Endothelial cell of umbilical vein (primary cell): ENCODE measurements around the gene NOD1. TPM values are rescaled to one million over a fixed set of nuclear protein-coding genes. Genes with fewer than 3 reads are reported as not detected.

Experiments
- BruUV-seq: library from RNA; stranded (reverse); fragments of 400-500 nt; replicated peaks from 2 replicates; lab custom pipeline; 2021; lab: Mats Ljungman, UMichigan
- CTCF ChIA-PET: fragments of 300-600, 350-600 bp; sonication (Branson Sonifier 250); formaldehyde crosslinking; loops from one replicate; lab custom pipeline; 2021; ENCODE audit warnings: antibody characterized with exemption, inconsistent platforms; lab: Charles Lee
- POLR2A ChIA-PET: fragments of 300-600, 350-600 bp; sonication (Branson Sonifier 250); formaldehyde crosslinking; loops from one replicate; lab custom pipeline; 2021; ENCODE audit warnings: antibody characterized with exemption, inconsistent platforms; lab: Charles Lee
- DNase-seq: peaks from one replicate; pipeline ENCODE4 v3.0.0-alpha.2; 2011; ENCODE audit warnings: low read depth, low spot score
- FAIRE-seq: peaks from 2 replicates; lab custom pipeline; 2011; peaks lifted over from hg19 to GRCh38; lab: Jason Lieb, UNC
- H2AFZ ChIP-seq: 2 replicates; pipeline ENCODE4 v1.6.0; 2012; ENCODE audit warnings: low read depth, low read length, control low read depth, inconsistent platforms
- H3K27ac ChIP-seq: 2 replicates; pipeline ENCODE4 v1.5.1; 2011; ENCODE audit warnings: low read depth, mild to moderate bottlenecking, control low read depth, low read length, moderate library complexity; ENCODE audit not compliant: insufficient read depth
- H3K27me3 ChIP-seq, 2 experiments: 2 replicates each; pipeline versions ENCODE4 v1.6.0 to v1.6.1; 2011; ENCODE audit warnings: low read length in 2 of 2, mixed read lengths in 1 of 2; ENCODE audit not compliant: control insufficient read depth in 2 of 2, insufficient read depth in 2 of 2
- H3K36me3 ChIP-seq, 2 experiments: 2 replicates in 1 of 2; 3 replicates in 1 of 2; pipeline ENCODE4 v1.5.1; 2011; ENCODE audit warnings: low read length in 2 of 2, mild to moderate bottlenecking in 1 of 2, moderate library complexity in 1 of 2; ENCODE audit not compliant: control insufficient read depth in 2 of 2, insufficient read depth in 2 of 2; ENCODE audit errors: extremely low read depth in 1 of 2
- H3K4me1 ChIP-seq: 3 replicates; pipeline ENCODE4 v1.5.1; 2011; ENCODE audit warnings: mild to moderate bottlenecking, low read length; ENCODE audit not compliant: control insufficient read depth, insufficient read depth; ENCODE audit errors: extremely low read depth
- H3K4me2 ChIP-seq: 2 replicates; pipeline ENCODE4 v1.6.1; 2011; ENCODE audit warnings: low read length, control low read depth, mixed read lengths; ENCODE audit not compliant: insufficient read depth
- H3K4me3 ChIP-seq, 3 experiments: fragments of 200-600 bp in 1 of 3; sonication (generic), shearing (Covaris generic) in 1 of 3; replicated peaks in 1 of 3; 2 replicates each; pipeline ENCODE4 v1.5.1; 2011 to 2016; ENCODE audit warnings: control low read depth in 3 of 3, low read length in 3 of 3, mild to moderate bottlenecking in 2 of 3, inconsistent platforms in 1 of 3, low read depth in 1 of 3, moderate library complexity in 1 of 3; ENCODE audit not compliant: insufficient read depth in 1 of 3
- H3K79me2 ChIP-seq: 2 replicates; pipeline ENCODE4 v1.6.0; 2012; ENCODE audit warnings: low read length, inconsistent platforms; ENCODE audit not compliant: control insufficient read depth, insufficient read depth
- H3K9ac ChIP-seq: replicated peaks from 2 replicates; pipeline ENCODE3; 2011; ENCODE audit warnings: low read length, control low read depth; ENCODE audit not compliant: insufficient read depth; ENCODE audit errors: extremely low read depth
- H3K9me1 ChIP-seq: replicated peaks from 3 replicates; pipeline ENCODE4 v1.6.0; 2011; ENCODE audit warnings: mild to moderate bottlenecking, low read length; ENCODE audit not compliant: control insufficient read depth, insufficient read depth; ENCODE audit errors: extremely low read depth
- H3K9me3 ChIP-seq: replicated peaks from 2 replicates; pipeline ENCODE4 v1.5.1; 2012; ENCODE audit warnings: low read length, inconsistent platforms; ENCODE audit not compliant: control insufficient read depth, insufficient read depth
- H4K20me1 ChIP-seq: replicated peaks from 2 replicates; pipeline ENCODE3; 2011; ENCODE audit warnings: mild to moderate bottlenecking, low read length; ENCODE audit not compliant: control insufficient read depth, insufficient read depth; ENCODE audit errors: extremely low read depth
- EZH2 ChIP-seq: IDR thresholded peaks from 2 replicates; pipeline ENCODE4 v1.6.1; 2012; ENCODE audit warnings: borderline replicate concordance, low read depth, mild to moderate bottlenecking, moderate library complexity, low read length, inconsistent platforms; ENCODE audit not compliant: severe bottlenecking
- FOS ChIP-seq: IDR thresholded peaks from 2 replicates; pipeline ENCODE4 v1.6.1; 2011; ENCODE audit warnings: mild to moderate bottlenecking, low read length, moderate library complexity, borderline replicate concordance; ENCODE audit not compliant: insufficient read depth
- GATA2 ChIP-seq: IDR thresholded peaks from 2 replicates; pipeline ENCODE4 v1.7.0; 2011; ENCODE audit warnings: low read depth, mild to moderate bottlenecking, moderate library complexity, mixed read lengths, low read length; ENCODE audit not compliant: insufficient read length, insufficient read depth
- JUN ChIP-seq: IDR thresholded peaks from 2 replicates; pipeline ENCODE4 v1.6.1; 2011; ENCODE audit warnings: borderline replicate concordance, low read depth; ENCODE audit not compliant: insufficient read length, insufficient read depth
- MYC ChIP-seq: IDR thresholded peaks from one replicate; pipeline ENCODE4 v1.6.1; 2011; ENCODE audit warnings: mild to moderate bottlenecking, low read depth, low read length
- POLR2A ChIP-seq: IDR thresholded peaks from 2 replicates; pipeline ENCODE4 v1.6.1; 2012; ENCODE audit warnings: low read depth, mild to moderate bottlenecking, control low read depth, low read length
- POLR2AphosphoS5 ChIP-seq: IDR thresholded peaks from 2 replicates; pipeline ENCODE4 v1.6.1; 2012; ENCODE audit warnings: low read depth, mild to moderate bottlenecking, control low read depth, low read length, moderate library complexity; ENCODE audit not compliant: insufficient read depth
- dilution Hi-C: fragments of 300-500 bp; cut with MboI; formaldehyde crosslinking; loops from one replicate; pipeline ENCODE4 v1.15.0; 2019; ENCODE audit warnings: low sequenced_read_pairs; ENCODE audit not compliant: extremely low pct_ligation_motif_present
- intact Hi-C: fragments of 100-400 bp; cut with micrococcal nuclease; formaldehyde crosslinking; loops from one replicate; pipeline ENCODE4 v1.10.0; 2022
- polyA plus RNA-seq, 4 experiments: library from polyadenylated mRNA; depleted of rRNA in 3 of 4; stranded (reverse) in 3 of 4; unstranded in 1 of 4; fragments of >200 nt; gene quantifications; 2 replicates each; pipeline versions ENCODE4 v1.2.1 to v1.2.3, GENCODE V29; 2011 to 2012; ENCODE audit warnings: missing spikeins in 1 of 4
- total RNA-seq: library from RNA; stranded (reverse); gene quantifications from 2 replicates; pipeline ENCODE4 v1.2.3, GENCODE V29; 2021
- TF ChIP-seq, protein P1 (sequence below), 2 donors: IDR thresholded peaks; 1 replicate in 1 of 2; 2 replicates in 1 of 2; pipeline ENCODE4 v1.5.1; 2011; ENCODE audit warnings: low read length in 2 of 2, mild to moderate bottlenecking in 2 of 2, moderate library complexity in 2 of 2, control low read depth in 1 of 2, inconsistent platforms in 1 of 2, low read depth in 1 of 2; ENCODE audit not compliant: insufficient read depth in 1 of 2; ENCODE audit errors: extremely low read depth in 1 of 2
- TF ChIP-seq, protein P2 (sequence below): IDR thresholded peaks from 2 replicates; pipeline ENCODE4 v1.6.1; 2011; ENCODE audit not compliant: insufficient read depth, insufficient read length

NOD1 gene
- total and polyA plus RNA-seq, 2 donors (not counting 3 experiments of a cell fraction or from before 2014, with no cell fraction given) = 22.1 to 39.2 TPM

GRCh38 chr7:30379741-30380140 is 98.8 kb downstream of the NOD1 start:
- ChIA-PET CTCF (no interaction called here), POLR2A (no interaction called here)
- no peaks in the 10 kb centered on the region for H3K79me2 ChIP-seq
- BruUV-seq = no TSS peak
- no peaks in the 10 kb centered on the region for H3K36me3 ChIP-seq
- dilution Hi-C loops = no loop called here
- no peak overlapping the region for H3K4me3 ChIP-seq
- H3K9me3 ChIP-seq = no peaks in the 10 kb centered on the region
- H2AFZ ChIP-seq = no peak overlapping the region
- no peak overlapping the region for H3K4me2 ChIP-seq
- FAIRE-seq (no peak), DNase-seq (no peak)
- H3K9me1 ChIP-seq = no peaks in the 10 kb centered on the region
- no peaks in the 10 kb centered on the region for H4K20me1 ChIP-seq
- no peaks in the 10 kb centered on the region for H3K27me3 ChIP-seq
- no peak overlapping the region for H3K9ac ChIP-seq
- no peak overlapping the region for H3K27ac ChIP-seq
- no peaks in the 10 kb centered on the region for H3K4me1 ChIP-seq
- intact Hi-C loops = no loop called here
- no peak for TF ChIP-seq POLR2AphosphoS5
- no peak for TF ChIP-seq MYC
- no peak for TF ChIP-seq JUN
- TF ChIP-seq EZH2 = no peak

DNA sequence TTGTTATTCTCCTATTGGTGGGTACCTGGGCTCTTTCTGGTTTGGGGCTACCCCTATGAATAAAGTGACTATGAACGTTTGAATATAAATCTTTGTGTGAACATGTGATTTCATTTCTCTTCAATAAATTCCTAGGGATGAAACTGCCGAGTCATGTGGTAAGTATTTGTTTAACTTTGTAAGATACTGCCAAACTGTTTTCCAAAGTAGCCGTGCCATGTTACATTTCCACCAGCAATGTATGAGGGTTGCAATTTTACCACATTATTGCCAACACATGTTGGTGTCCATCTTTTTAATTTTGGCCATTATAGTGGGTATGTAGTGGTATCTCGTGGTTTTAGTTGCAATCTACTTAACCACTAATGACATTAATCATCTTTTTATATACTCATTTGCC is 99.5 kb downstream of the NOD1 start:
- BruUV-seq = no TSS peak
- TF ChIP-seq POLR2A (no peak), POLR2AphosphoS5 (no peak), FOS (no peak), GATA2 (no peak), JUN (no peak), EZH2 (no peak), MYC (no peak)
- TF ChIP-seq, protein P1, sequence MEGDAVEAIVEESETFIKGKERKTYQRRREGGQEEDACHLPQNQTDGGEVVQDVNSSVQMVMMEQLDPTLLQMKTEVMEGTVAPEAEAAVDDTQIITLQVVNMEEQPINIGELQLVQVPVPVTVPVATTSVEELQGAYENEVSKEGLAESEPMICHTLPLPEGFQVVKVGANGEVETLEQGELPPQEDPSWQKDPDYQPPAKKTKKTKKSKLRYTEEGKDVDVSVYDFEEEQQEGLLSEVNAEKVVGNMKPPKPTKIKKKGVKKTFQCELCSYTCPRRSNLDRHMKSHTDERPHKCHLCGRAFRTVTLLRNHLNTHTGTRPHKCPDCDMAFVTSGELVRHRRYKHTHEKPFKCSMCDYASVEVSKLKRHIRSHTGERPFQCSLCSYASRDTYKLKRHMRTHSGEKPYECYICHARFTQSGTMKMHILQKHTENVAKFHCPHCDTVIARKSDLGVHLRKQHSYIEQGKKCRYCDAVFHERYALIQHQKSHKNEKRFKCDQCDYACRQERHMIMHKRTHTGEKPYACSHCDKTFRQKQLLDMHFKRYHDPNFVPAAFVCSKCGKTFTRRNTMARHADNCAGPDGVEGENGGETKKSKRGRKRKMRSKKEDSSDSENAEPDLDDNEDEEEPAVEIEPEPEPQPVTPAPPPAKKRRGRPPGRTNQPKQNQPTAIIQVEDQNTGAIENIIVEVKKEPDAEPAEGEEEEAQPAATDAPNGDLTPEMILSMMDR (IDR thresholded peaks at IDR 0.05; ENCODE audit: extremely low read depth in 1 of 2, insufficient read depth in 1 of 2, low read depth in 1 of 2, low read length in 2 of 2) = no peak
- TF ChIP-seq, protein P2, sequence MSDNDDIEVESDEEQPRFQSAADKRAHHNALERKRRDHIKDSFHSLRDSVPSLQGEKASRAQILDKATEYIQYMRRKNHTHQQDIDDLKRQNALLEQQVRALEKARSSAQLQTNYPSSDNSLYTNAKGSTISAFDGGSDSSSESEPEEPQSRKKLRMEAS = no peak
- CTCF ChIA-PET = no interaction called here
- intact Hi-C loops (no loop called here), dilution Hi-C loops (no loop called here)
- Histone ChIP-seq H3K36me3 (no peaks in the 10 kb centered on the region), H4K20me1 (no peaks in the 10 kb centered on the region), H3K9me1 (no peaks in the 10 kb centered on the region), H3K9ac (no peak overlapping the region), H3K4me2 (no peak overlapping the region), H3K4me1 (no peaks in the 10 kb centered on the region), H3K79me2 (no peaks in the 10 kb centered on the region), H3K4me3 (no peak overlapping the region), H3K9me3 (no peaks in the 10 kb centered on the region), H3K27me3 (no peaks in the 10 kb centered on the region), H3K27ac (no peak overlapping the region), H2AFZ (no peak overlapping the region)
- DNase-seq (no peak), FAIRE-seq (no peak)
- POLR2A ChIA-PET = no interaction called here
